IPS-20b (cell line): ENCODE data around the gene ATXN7L3.
A peak's percentile ranks its signal among the peaks of the same experiment; 100 is the strongest.

Experiments used
- H3K27ac ChIP-seq: one replicate; pipeline ENCODE4 v1.5.1; 2013; ENCODE audit warnings: low read length
- H3K27me3 ChIP-seq: 2 replicates; pipeline ENCODE4 v1.6.1; 2013; ENCODE audit warnings: mild to moderate bottlenecking, low read length, inconsistent platforms; ENCODE audit not compliant: insufficient read depth
- H3K36me3 ChIP-seq: 2 replicates; pipeline ENCODE4 v1.6.1; 2013; ENCODE audit warnings: low read depth, mild to moderate bottlenecking, inconsistent platforms, low read length, moderate library complexity; ENCODE audit not compliant: insufficient read depth
- H3K4me1 ChIP-seq: 2 replicates; pipeline ENCODE4 v1.6.1; 2013; ENCODE audit warnings: mild to moderate bottlenecking, control low read depth, inconsistent platforms, low read length, moderate library complexity; ENCODE audit not compliant: insufficient read depth
- H3K4me3 ChIP-seq: 2 replicates; pipeline ENCODE4 v1.5.1; 2013; ENCODE audit warnings: mild to moderate bottlenecking, low read length, inconsistent platforms
- H3K9ac ChIP-seq: 2 replicates; pipeline ENCODE4 v1.6.1; 2013; ENCODE audit warnings: low read depth, mild to moderate bottlenecking, inconsistent platforms, low read length, moderate library complexity
- H3K9me3 ChIP-seq: 2 replicates; pipeline ENCODE4 v1.6.1; 2013; ENCODE audit warnings: mild to moderate bottlenecking, low read depth, low read length, inconsistent platforms; ENCODE audit not compliant: insufficient read depth

Gene ATXN7L3

GRCh38 chr17:44192750-44193149 lies 6.9 kb downstream of the ATXN7L3 start:
- H3K27me3 ChIP-seq = no peaks in the 10 kb centered on the region
- peaks cover 18% of the 10 kb centered on the region for H3K4me1 ChIP-seq
- peak overlapping the region; percentile 20; the same call in 1 of the 2 replicates for H3K9ac ChIP-seq
- no peak overlapping the region for H3K4me3 ChIP-seq
- H3K36me3 ChIP-seq = peaks cover 65% of the 10 kb centered on the region
- no peak overlapping the region for H3K27ac ChIP-seq
- H3K9me3 ChIP-seq = no peaks in the 10 kb centered on the region

GRCh38 chr17:44191941-44192496 lies 7.7 kb downstream of the ATXN7L3 start:
- Histone ChIP-seq H3K9ac (peak overlapping the region; percentile 20; the same call in 1 of the 2 replicates), H3K9me3 (no peaks in the 10 kb centered on the region), H3K4me1 (peaks cover 15% of the 10 kb centered on the region), H3K27me3 (no peaks in the 10 kb centered on the region), H3K27ac (no peak overlapping the region), H3K36me3 (peaks cover 58% of the 10 kb centered on the region), H3K4me3 (no peak overlapping the region)

DNA sequence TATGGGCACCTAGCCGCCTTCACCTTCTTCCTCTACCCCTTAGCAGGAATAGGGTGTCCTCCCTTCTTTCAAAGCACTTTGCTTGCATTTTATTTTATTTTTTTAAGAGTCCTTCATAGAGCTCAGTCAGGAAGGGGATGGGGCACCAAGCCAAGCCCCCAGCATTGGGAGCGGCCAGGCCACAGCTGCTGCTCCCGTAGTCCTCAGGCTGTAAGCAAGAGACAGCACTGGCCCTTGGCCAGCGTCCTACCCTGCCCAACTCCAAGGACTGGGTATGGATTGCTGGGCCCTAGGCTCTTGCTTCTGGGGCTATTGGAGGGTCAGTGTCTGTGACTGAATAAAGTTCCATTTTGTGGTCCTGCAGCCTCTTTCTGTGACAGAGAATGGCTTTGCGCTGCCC lies 8.3 kb downstream of the ATXN7L3 start:
- H3K4me3 ChIP-seq = no peak overlapping the region
- no peaks in the 10 kb centered on the region for H3K9me3 ChIP-seq
- peaks cover 53% of the 10 kb centered on the region for H3K36me3 ChIP-seq
- no peak overlapping the region for H3K9ac ChIP-seq
- peaks cover 15% of the 10 kb centered on the region for H3K4me1 ChIP-seq
- no peaks in the 10 kb centered on the region for H3K27me3 ChIP-seq
- H3K27ac ChIP-seq = no peak overlapping the region

GRCh38 chr17:44190481-44190880 lies 9.2 kb downstream of the ATXN7L3 start:
- peaks cover 15% of the 10 kb centered on the region for H3K4me1 ChIP-seq
- H3K36me3 ChIP-seq = peaks cover 45% of the 10 kb centered on the region
- no peak overlapping the region for H3K4me3 ChIP-seq
- no peaks in the 10 kb centered on the region for H3K9me3 ChIP-seq
- no peaks in the 10 kb centered on the region for H3K27me3 ChIP-seq
- no peak overlapping the region for H3K9ac ChIP-seq
- H3K27ac ChIP-seq = no peak overlapping the region

- Histone ChIP-seq H3K9me3 (no peaks in the 10 kb centered on the region), H3K9ac (no peak overlapping the region), H3K27ac (no peak overlapping the region), H3K4me1 (peaks cover 15% of the 10 kb centered on the region), H3K27me3 (no peaks in the 10 kb centered on the region), H3K36me3 (peaks cover 41% of the 10 kb centered on the region), H3K4me3 (no peak overlapping the region)
Measured at GRCh38 chr17:44188576-44189403, 10.9 kb downstream of the ATXN7L3 start.

GRCh38 chr17:44187131-44187899 lies 12.4 kb downstream of the ATXN7L3 start:
- Histone ChIP-seq H3K9me3 (no peaks in the 10 kb centered on the region), H3K27me3 (no peaks in the 10 kb centered on the region), H3K27ac (peak overlapping the region; percentile 74), H3K9ac (peak overlapping the region; percentile 80), H3K4me1 (peaks cover 9% of the 10 kb centered on the region), H3K4me3 (peak overlapping the region; percentile 99), H3K36me3 (peaks cover 39% of the 10 kb centered on the region)

GRCh38 chr17:44186307-44187130 lies 13.2 kb downstream of the ATXN7L3 start, which contains the start of gene TMUB2:
Gene TMUB2 (plus strand): TSS chr17:44186972. CDS start chr17:44187709, 737 bp downstream.
- peaks cover 47% of the 10 kb centered on the region for H3K36me3 ChIP-seq
- H3K4me1 ChIP-seq = peaks cover 3% of the 10 kb centered on the region

GRCh38 chr17:44184212-44184810 lies 15.4 kb downstream of the ATXN7L3 start:
- no peak overlapping the region; the same call in 1 of the 2 replicates for H3K4me3 ChIP-seq
- H3K4me1 ChIP-seq = peaks cover 3% of the 10 kb centered on the region; the same call in 1 of the 2 replicates
- no peak overlapping the region for H3K27ac ChIP-seq
- H3K9me3 ChIP-seq = no peaks in the 10 kb centered on the region
- peaks cover 39% of the 10 kb centered on the region for H3K36me3 ChIP-seq
- H3K27me3 ChIP-seq = no peaks in the 10 kb centered on the region
- H3K9ac ChIP-seq = no peak overlapping the region; the same call in 1 of the 2 replicates

More at GRCh38 chr17:44186307-44187130, 13.2 kb downstream of the ATXN7L3 start, which contains the start of gene TMUB2:
- peak within 1 kb of the TSS; percentile 99 for H3K4me3 ChIP-seq
- peak within 1 kb of the TSS; percentile 99 for H3K9ac ChIP-seq
- peak within 1 kb of the TSS; percentile 85 for H3K27ac ChIP-seq
- H3K27me3 ChIP-seq = no peaks in the 10 kb centered on the region
- no peaks in the 10 kb centered on the region for H3K9me3 ChIP-seq

- no peaks in the 10 kb centered on the region for H3K9me3 ChIP-seq
- peaks cover 41% of the 10 kb centered on the region for H3K36me3 ChIP-seq
- no peak overlapping the region for H3K4me3 ChIP-seq
- H3K27me3 ChIP-seq = no peaks in the 10 kb centered on the region
- peaks cover 2% of the 10 kb centered on the region; the same call in 1 of the 2 replicates for H3K4me1 ChIP-seq
- H3K9ac ChIP-seq = no peak overlapping the region
- H3K27ac ChIP-seq = no peak overlapping the region
Measured at GRCh38 chr17:44183024-44183423, 16.7 kb downstream of the ATXN7L3 start.

DNA sequence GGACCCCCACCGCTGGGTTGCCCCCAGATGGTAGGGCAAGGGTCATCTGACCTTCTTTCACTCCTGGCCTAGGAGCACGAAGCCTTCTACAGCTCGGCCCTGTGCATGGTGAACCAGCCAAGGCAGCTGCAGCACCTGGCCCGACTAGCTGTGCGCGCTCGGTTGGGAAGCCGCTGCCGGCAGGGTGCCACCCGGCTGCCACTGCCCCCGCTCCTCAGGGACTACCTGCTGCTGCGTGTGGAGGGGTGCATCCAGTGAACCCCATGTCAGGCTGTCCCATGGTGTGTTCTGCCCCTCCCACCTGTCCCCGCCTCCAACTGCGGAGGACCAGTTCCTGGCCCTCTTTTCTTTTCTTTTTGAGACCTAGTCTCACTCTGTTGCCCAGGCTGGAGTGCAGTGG lies 21.6 kb downstream of the ATXN7L3 start:
- no peaks in the 10 kb centered on the region for H3K9me3 ChIP-seq

More for the DNA sequence above, 21.6 kb downstream of the ATXN7L3 start:
- Histone ChIP-seq H3K9ac (no peak overlapping the region), H3K4me1 (no peaks in the 10 kb centered on the region), H3K27me3 (no peaks in the 10 kb centered on the region), H3K36me3 (peaks cover 41% of the 10 kb centered on the region), H3K27ac (no peak overlapping the region), H3K4me3 (no peak overlapping the region)
